EL (cell line): ENCODE measurements around the gene ROR2.
"Not testable (repeated sequence)": the region's sequence is repeated elsewhere in the genome, so short reads cannot be mapped to it uniquely, and the experiment has no call there.

Experiments used
- DNase-seq: peaks from one replicate; pipeline ENCODE4 v3.0.0-alpha.2; 2016

The ROR2 gene

GRCh38 chr9:91814201-91814600 is 135.8 kb downstream of the ROR2 start:
- no peak for DNase-seq

- DNase-seq, result no peak
Observed at GRCh38 chr9:91813176-91813795, 136.7 kb downstream of the ROR2 start.

GRCh38 chr9:91812191-91812590 is 137.8 kb downstream of the ROR2 start:
- DNase-seq, result no peak

- no peak for DNase-seq
Observed at GRCh38 chr9:91811024-91811909, 138.8 kb downstream of the ROR2 start.

GRCh38 chr9:91810286-91810905 is 139.6 kb downstream of the ROR2 start:
- DNase-seq, result no peak

GRCh38 chr9:91809581-91810285 is 140.3 kb downstream of the ROR2 start:
- peak; percentile 74 for DNase-seq

- DNase-seq, result no peak
Observed at GRCh38 chr9:91807643-91808246, 142.3 kb downstream of the ROR2 start.

GRCh38 chr9:91805031-91805430 is 145.0 kb downstream of the ROR2 start:
- no peak for DNase-seq

- no peak for DNase-seq
Observed at GRCh38 chr9:91803970-91804752, 145.9 kb downstream of the ROR2 start.

- DNase-seq, result peak; percentile 71
Observed at GRCh38 chr9:91803151-91803940, 146.7 kb downstream of the ROR2 start.

GRCh38 chr9:91802391-91802790 is 147.6 kb downstream of the ROR2 start:
- no peak for DNase-seq

GRCh38 chr9:91800473-91801030 is 149.5 kb downstream of the ROR2 start:
- DNase-seq, result no peak

GRCh38 chr9:91799113-91799744 is 150.8 kb downstream of the ROR2 start:
- no peak for DNase-seq

GRCh38 chr9:91798273-91799112 is 151.5 kb downstream of the ROR2 start:
- not testable (repeated sequence) for DNase-seq

- not testable (repeated sequence) for DNase-seq
Observed at GRCh38 chr9:91797517-91797916, 152.5 kb downstream of the ROR2 start.

- not testable (repeated sequence) for DNase-seq
Observed at GRCh38 chr9:91796516-91796915, 153.5 kb downstream of the ROR2 start.

- peak; percentile 74 for DNase-seq
Observed at GRCh38 chr9:91795598-91796241, 154.3 kb downstream of the ROR2 start.

- DNase-seq, result not testable (repeated sequence)
Observed at GRCh38 chr9:91793371-91793770, 156.7 kb downstream of the ROR2 start.

- peak; percentile 60 for DNase-seq
Observed at GRCh38 chr9:91790917-91791316, 159.1 kb downstream of the ROR2 start.
